HG02798 (cell line): ENCODE results near the gene DRD4.
"Not testable (repeated sequence)": the region's sequence is repeated elsewhere in the genome, so short reads cannot be mapped to it uniquely, and the experiment has no call there.

Experiments used
- ATAC-seq: cut with Tn5 transposase; IDR thresholded peaks from one replicate; pipeline ENCODE4 v1.9.1; 2021; ENCODE audit warnings: mild to moderate bottlenecking; ENCODE audit not compliant: unreplicated experiment, poor library complexity

DRD4 gene

GRCh38 chr11:665704-666281, 28.7 kb downstream of the DRD4 start:
- no peak for ATAC-seq

GRCh38 chr11:673866-674265, 36.8 kb downstream of the DRD4 start:
- no peak for ATAC-seq

- ATAC-seq, result no peak
Observed at GRCh38 chr11:674406-674805, 37.3 kb downstream of the DRD4 start.

- ATAC-seq, result no peak
Observed at GRCh38 chr11:678297-678696, 41.2 kb downstream of the DRD4 start.

GRCh38 chr11:679271-680207, 42.5 kb downstream of the DRD4 start:
- ATAC-seq, result no peak

GRCh38 chr11:680476-680875, 43.4 kb downstream of the DRD4 start:
- no peak for ATAC-seq

GRCh38 chr11:680970-681369, 43.9 kb downstream of the DRD4 start:
- no peak for ATAC-seq

GRCh38 chr11:686451-687243, 49.6 kb downstream of the DRD4 start:
- ATAC-seq, result no peak

- no peak for ATAC-seq
Observed at GRCh38 chr11:687751-688150, 50.7 kb downstream of the DRD4 start.

GRCh38 chr11:688681-689080, 51.6 kb downstream of the DRD4 start:
- ATAC-seq, result no peak

- ATAC-seq, result no peak
Observed at GRCh38 chr11:689625-690024, 52.6 kb downstream of the DRD4 start.

GRCh38 chr11:690244-690643, 53.2 kb downstream of the DRD4 start:
- not testable (repeated sequence) for ATAC-seq
